Measurements from ENCODE around the gene XBP1.

The XBP1 gene

DNA sequence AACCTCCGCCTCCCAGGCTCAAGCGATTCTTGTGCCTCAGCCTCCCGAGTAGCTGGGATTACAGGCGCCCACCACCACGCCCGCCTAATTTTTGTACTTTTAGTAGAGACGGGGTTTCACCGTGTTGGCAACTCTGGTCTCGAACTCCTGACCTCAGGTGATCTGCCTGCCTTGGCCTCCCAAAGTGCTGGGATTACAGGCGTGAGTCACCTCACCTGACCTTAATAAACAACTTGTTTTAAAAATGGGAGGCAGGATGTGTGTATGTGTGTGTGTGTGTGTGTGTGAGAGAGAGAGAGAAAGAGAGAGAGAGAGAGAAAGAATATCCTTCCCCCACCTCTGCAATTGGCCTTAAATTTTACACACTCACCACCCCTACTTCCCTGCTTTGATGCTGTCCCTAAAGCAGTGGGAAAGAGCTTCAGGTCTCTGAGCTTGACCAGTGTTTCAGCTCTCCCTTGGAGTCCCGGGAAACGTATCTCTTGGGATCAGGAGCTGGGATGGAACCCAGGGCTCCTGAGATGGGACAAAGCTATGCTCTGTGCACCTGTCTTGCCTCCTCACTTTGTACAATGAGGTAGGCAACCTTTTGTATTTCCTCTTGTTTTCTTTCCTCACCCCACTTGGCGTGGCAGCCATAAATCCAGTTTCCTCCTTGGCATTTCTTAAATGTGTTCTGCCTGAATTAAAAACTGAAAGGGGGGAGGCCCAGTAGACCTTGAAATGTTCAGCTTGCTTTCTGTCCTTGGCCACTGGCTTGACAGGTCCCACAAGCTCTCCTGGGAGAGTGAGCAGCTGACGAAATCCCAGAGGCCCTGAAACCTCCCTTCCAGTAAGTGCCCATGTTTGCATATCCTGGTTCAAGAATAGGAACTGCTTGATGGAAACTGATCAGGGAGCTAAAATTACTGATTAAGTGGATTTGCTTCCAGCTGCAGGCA lies 17.8 kb upstream of the XBP1 start:
- DNase-seq (ENCODE audit: low read depth), result no peak
- TF ChIP-seq, protein P1, sequence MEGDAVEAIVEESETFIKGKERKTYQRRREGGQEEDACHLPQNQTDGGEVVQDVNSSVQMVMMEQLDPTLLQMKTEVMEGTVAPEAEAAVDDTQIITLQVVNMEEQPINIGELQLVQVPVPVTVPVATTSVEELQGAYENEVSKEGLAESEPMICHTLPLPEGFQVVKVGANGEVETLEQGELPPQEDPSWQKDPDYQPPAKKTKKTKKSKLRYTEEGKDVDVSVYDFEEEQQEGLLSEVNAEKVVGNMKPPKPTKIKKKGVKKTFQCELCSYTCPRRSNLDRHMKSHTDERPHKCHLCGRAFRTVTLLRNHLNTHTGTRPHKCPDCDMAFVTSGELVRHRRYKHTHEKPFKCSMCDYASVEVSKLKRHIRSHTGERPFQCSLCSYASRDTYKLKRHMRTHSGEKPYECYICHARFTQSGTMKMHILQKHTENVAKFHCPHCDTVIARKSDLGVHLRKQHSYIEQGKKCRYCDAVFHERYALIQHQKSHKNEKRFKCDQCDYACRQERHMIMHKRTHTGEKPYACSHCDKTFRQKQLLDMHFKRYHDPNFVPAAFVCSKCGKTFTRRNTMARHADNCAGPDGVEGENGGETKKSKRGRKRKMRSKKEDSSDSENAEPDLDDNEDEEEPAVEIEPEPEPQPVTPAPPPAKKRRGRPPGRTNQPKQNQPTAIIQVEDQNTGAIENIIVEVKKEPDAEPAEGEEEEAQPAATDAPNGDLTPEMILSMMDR (IDR thresholded peaks at IDR 0.05; ENCODE audit: low read length, missing control alignments), result no peak
- H3K4me3 ChIP-seq (replicated peaks; ENCODE audit: low read depth, low read length), result no peak overlapping the region

DNA sequence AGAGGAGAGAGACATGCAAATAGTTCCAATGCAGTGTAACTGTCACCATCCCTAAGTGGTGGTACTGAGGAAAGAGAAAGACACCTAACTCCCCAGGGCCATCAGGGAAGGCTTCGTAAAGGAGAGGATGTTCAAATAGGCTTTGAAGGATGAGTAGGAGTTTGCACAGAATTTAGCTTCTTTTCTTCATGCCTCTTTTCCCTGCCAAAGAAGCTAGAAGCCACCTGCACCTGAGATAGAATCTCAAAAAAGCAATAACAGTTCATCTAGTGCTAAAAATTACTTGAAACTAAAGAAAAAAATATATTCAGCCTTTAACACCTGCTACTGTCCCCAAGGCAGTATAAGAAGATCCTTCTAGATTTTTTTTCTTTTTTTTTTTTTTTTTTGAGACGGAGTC lies 16.7 kb upstream of the XBP1 start:
- TF ChIP-seq, protein P1 (IDR thresholded peaks at IDR 0.05; ENCODE audit: low read length, missing control alignments), result no peak
- DNase-seq (ENCODE audit: low read depth), result no peak
- H3K4me3 ChIP-seq (replicated peaks; ENCODE audit: low read depth, low read length), result no peak overlapping the region

DNA sequence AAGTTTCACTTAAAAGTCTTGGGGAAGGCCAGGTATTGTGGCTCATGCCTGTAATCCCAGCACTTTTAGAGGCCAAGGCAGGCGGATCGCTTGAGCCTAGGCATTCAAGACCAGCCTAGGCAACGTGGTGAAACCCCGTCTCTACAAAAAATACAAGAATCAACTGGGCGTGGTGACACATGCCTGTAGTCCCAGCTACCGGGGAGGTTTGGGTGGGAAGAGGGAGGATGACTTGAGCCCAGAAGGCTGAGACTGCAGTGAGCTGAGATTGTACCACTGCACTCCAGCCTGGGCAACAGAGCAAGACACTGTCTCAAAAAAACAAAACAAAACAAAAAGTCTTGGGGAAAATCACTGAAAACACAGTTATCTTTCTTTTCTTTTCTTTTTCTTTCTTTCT lies 15.4 kb upstream of the XBP1 start:
- DNase-seq (ENCODE audit: low read depth), result no peak
- H3K4me3 ChIP-seq (replicated peaks; ENCODE audit: low read depth, low read length), result no peak overlapping the region
- TF ChIP-seq, protein P1 (IDR thresholded peaks at IDR 0.05; ENCODE audit: low read length, missing control alignments), result no peak

DNA sequence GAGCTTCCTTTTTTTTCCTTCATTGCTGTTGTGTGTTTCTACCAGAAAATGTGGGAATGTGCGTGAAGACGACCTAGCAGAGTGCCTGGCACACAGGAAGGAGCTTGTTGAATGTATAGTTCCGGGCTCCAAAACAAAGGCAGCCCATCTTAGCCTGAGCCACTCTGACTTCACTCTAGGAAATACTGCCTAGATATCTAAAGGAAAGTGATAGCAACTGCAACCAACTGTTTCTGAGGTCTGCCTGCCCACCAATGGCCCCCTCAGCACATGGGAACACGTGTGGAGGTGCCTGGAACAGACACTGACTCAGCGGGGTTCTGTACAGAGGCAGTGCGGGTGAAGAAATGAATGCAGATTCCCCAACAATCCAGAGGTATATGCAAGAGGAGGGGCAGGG lies 14.7 kb upstream of the XBP1 start:
- TF ChIP-seq, protein P1 (IDR thresholded peaks at IDR 0.05; ENCODE audit: low read length, missing control alignments), result no peak
- DNase-seq (ENCODE audit: low read depth), result no peak
- H3K4me3 ChIP-seq (replicated peaks; ENCODE audit: low read depth, low read length), result no peak overlapping the region

DNA sequence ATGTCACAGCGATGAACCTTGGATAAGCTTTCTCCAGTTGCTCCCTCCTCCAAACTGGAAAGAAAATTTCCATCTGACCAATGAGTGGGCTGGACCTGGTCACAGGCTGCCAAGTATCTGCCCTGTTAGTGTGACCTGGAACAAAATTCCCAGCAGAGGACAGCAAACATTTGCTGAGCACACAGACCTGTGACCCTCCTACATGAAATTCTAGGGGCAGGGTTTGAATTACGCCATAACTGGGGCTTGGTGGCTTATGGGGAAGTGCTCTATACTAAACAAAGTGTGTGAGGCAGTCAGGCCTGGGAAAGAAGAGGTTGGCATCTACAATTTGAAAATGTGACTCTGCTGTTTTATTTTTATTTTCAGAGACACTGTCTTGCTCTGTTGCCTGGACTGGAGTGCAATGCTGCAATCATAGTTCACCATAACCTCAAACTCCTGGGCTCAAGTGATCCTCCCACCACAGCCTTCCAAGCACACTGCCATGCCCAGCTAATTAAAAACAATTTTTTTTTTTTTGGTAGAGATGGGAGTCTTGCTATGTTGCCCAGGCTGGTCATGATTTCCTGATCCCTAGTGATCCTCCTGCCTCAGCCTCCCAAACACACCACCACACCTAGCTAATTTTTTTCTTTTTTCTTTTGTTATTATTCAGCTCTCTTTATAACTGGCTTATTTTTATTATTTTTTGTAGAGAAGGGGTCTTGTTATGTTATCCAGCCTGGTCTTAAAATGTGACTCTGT lies 13.6 kb upstream of the XBP1 start:
- TF ChIP-seq, protein P1 (IDR thresholded peaks at IDR 0.05; ENCODE audit: low read length, missing control alignments), result no peak
- no peak overlapping the region for H3K4me3 ChIP-seq (replicated peaks; ENCODE audit: low read depth, low read length)
- no peak for DNase-seq (ENCODE audit: low read depth)

DNA sequence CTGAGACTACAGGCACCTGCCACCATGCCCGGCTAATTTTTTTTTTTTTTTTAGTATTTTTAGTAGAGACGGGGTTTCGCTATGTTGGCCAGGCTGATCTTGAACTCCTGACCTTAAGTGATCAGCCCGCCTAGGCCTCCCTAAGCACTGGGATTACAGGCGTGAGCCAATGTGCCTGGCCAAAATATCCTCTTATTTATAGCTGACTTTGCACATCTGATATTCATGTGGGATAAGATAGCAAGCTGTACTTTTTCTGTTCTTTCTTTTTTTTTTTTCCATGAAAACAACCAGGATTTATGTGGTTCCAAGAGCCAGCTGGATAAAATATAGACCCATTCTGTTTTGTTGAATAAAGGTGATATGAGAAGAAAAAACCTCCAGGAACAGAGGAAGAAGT lies 12.1 kb upstream of the XBP1 start:
- TF ChIP-seq, protein P1 (IDR thresholded peaks at IDR 0.05; ENCODE audit: low read length, missing control alignments), result no peak
- H3K4me3 ChIP-seq (replicated peaks; ENCODE audit: low read depth, low read length), result no peak overlapping the region
- DNase-seq (ENCODE audit: low read depth), result no peak

All from fibroblast of pulmonary artery (primary cell).